Thoracic aorta (tissue), 2 donors: ENCODE measurements around the gene PHC2. TPM values are rescaled to one million over a fixed set of nuclear protein-coding genes. Genes with fewer than 3 reads are reported as not detected.

Source experiments
- ATAC-seq: fragments of 150-250 bp; one replicate; pipeline ENCODE4 v1.8.0; 2017; ENCODE audit warnings: low read depth; ENCODE audit not compliant: insufficient number of reproducible peaks, low FRiP score
- DNase-seq: peaks from one replicate; pipeline ENCODE4 v3.0.0-alpha.2; 2020; ENCODE audit warnings: low spot score
- H3K27ac ChIP-seq, 2 donors: fragments of 200-600 bp; sonication (generic); 1 replicate in 1 of 2; 2 replicates in 1 of 2; pipeline ENCODE4 v1.5.1; 2016; ENCODE audit warnings: mild to moderate bottlenecking in 2 of 2, moderate library complexity in 2 of 2
- H3K27me3 ChIP-seq: fragments of 200-600 bp; sonication (generic); replicated peaks from 2 replicates; pipeline ENCODE4 v1.6.0; 2016; ENCODE audit warnings: mild to moderate bottlenecking; ENCODE audit not compliant: insufficient read depth
- H3K36me3 ChIP-seq: fragments of 200-600 bp; sonication (generic); one replicate; pipeline ENCODE4 v1.5.1; 2016
- H3K4me1 ChIP-seq, 2 donors: fragments of 200-600 bp; sonication (generic); 1 replicate in 1 of 2; 2 replicates in 1 of 2; pipeline versions ENCODE4 v1.5.1 to v1.6.0; 2016; ENCODE audit warnings: low read depth in 2 of 2, mild to moderate bottlenecking in 1 of 2; ENCODE audit not compliant: control insufficient read depth in 1 of 2
- H3K4me3 ChIP-seq: fragments of 200-600 bp; sonication (generic); 2 replicates; pipeline ENCODE4 v1.5.1; 2016; ENCODE audit warnings: mild to moderate bottlenecking
- H3K9me3 ChIP-seq: fragments of 200-600 bp; sonication (generic); 2 replicates; pipeline ENCODE4 v1.5.1; 2016
- CTCF ChIP-seq: fragments of 200-600 bp; sonication (generic); IDR thresholded peaks from one replicate; pipeline ENCODE4 v1.5.1; 2019; ENCODE audit warnings: antibody characterized with exemption
- total RNA-seq, 2 donors: library from RNA; depleted of rRNA; stranded (reverse); fragments of >200 nt; gene quantifications; one replicate each; pipeline versions ENCODE4 v1.1.0 to v1.2.3, GENCODE V29; 2016

Gene PHC2
- total RNA-seq, 2 donors from 2014 or later = 174 to 238 TPM

- H3K27me3 ChIP-seq = no peaks in the 10 kb centered on the region
- peak overlapping the region; percentile 95 for H3K27ac ChIP-seq
- peaks cover 5% of the 10 kb centered on the region for H3K36me3 ChIP-seq
- peaks cover 96 to 100% of the 10 kb centered on the region in 2 donors for H3K4me1 ChIP-seq
- peak overlapping the region; percentile 56 for H3K4me3 ChIP-seq
- ATAC-seq = no peak
- TF ChIP-seq CTCF = no peak
- DNase-seq = no peak
- H3K9me3 ChIP-seq = no peaks in the 10 kb centered on the region
Observed at GRCh38 chr1:33339413-33339812, 91.5 kb downstream of the PHC2 start.

- H3K4me3 ChIP-seq = peak overlapping the region; percentile 56
- peaks cover 6% of the 10 kb centered on the region for H3K36me3 ChIP-seq
- DNase-seq = no peak
- H3K27me3 ChIP-seq = no peaks in the 10 kb centered on the region
- H3K4me1 ChIP-seq = peaks cover 96 to 100% of the 10 kb centered on the region in 2 donors
- peak; percentile 54 for ATAC-seq
- TF ChIP-seq CTCF = no peak
- H3K27ac ChIP-seq = peak overlapping the region; percentile 95
- H3K9me3 ChIP-seq = no peaks in the 10 kb centered on the region
Observed at GRCh38 chr1:33338440-33339211, 92.3 kb downstream of the PHC2 start.

GRCh38 chr1:33338048-33338439 is 92.9 kb downstream of the PHC2 start:
- TF ChIP-seq CTCF = no peak
- H3K27me3 ChIP-seq = no peaks in the 10 kb centered on the region
- H3K9me3 ChIP-seq = no peaks in the 10 kb centered on the region
- peak overlapping the region; percentile 56 for H3K4me3 ChIP-seq
- no peak for DNase-seq
- H3K4me1 ChIP-seq = peaks cover 96 to 100% of the 10 kb centered on the region in 2 donors
- peaks cover 11% of the 10 kb centered on the region for H3K36me3 ChIP-seq
- H3K27ac ChIP-seq = peak overlapping the region; percentile 95
- ATAC-seq = no peak

- no peak for DNase-seq
- Histone ChIP-seq H3K9me3 (no peaks in the 10 kb centered on the region), H3K4me1 (peaks cover 96 to 100% of the 10 kb centered on the region in 2 donors), H3K27ac (peak overlapping the region; percentile 95), H3K4me3 (no peak overlapping the region), H3K27me3 (no peaks in the 10 kb centered on the region), H3K36me3 (peaks cover 15% of the 10 kb centered on the region)
- no peak for ATAC-seq
- TF ChIP-seq CTCF = no peak
Observed at GRCh38 chr1:33337441-33337840, 93.5 kb downstream of the PHC2 start.

GRCh38 chr1:33336580-33336979 is 94.3 kb downstream of the PHC2 start:
- Histone ChIP-seq H3K36me3 (peaks cover 24% of the 10 kb centered on the region), H3K27me3 (no peaks in the 10 kb centered on the region), H3K27ac (peak overlapping the region; percentile 95), H3K4me1 (peaks cover 96 to 100% of the 10 kb centered on the region in 2 donors), H3K4me3 (no peak overlapping the region), H3K9me3 (no peaks in the 10 kb centered on the region)
- TF ChIP-seq CTCF = no peak
- DNase-seq (no peak), ATAC-seq (no peak)
